ENCODE results near the gene FBXL19.

DNA sequence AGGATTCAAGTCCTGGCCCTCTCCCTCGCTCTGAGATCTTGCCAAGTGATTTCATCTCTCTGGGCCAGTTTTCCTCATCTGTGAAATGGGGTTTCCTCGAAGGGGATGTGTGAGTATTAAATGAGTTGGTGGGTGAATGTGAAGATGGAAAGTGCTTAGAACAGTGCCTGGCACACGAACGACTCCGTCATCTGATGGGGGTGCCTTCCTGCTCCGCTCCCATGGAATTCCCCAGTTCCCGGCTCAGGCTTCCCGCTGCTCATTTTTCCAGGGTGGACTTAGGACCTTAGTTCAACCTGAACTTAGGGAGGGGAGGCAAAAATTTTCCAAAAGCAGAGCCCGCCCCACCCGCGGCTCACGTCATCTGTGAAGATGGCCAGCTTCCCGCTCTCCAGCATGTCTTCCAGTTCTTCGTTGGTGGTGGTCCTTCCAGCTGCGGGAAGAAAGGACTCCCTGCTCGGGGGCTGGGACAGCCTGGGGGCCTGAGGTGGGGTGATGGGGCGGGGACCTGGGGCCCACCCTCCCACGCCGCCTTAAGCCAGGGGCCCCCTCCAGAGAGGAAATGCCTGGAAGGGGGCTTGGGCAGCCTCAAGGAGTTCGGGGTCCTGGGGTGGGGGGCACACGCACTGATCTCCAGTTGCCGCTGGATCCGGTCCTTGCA lies 73.1 kb downstream of the FBXL19 start:
- TF ChIP-seq, protein P1, sequence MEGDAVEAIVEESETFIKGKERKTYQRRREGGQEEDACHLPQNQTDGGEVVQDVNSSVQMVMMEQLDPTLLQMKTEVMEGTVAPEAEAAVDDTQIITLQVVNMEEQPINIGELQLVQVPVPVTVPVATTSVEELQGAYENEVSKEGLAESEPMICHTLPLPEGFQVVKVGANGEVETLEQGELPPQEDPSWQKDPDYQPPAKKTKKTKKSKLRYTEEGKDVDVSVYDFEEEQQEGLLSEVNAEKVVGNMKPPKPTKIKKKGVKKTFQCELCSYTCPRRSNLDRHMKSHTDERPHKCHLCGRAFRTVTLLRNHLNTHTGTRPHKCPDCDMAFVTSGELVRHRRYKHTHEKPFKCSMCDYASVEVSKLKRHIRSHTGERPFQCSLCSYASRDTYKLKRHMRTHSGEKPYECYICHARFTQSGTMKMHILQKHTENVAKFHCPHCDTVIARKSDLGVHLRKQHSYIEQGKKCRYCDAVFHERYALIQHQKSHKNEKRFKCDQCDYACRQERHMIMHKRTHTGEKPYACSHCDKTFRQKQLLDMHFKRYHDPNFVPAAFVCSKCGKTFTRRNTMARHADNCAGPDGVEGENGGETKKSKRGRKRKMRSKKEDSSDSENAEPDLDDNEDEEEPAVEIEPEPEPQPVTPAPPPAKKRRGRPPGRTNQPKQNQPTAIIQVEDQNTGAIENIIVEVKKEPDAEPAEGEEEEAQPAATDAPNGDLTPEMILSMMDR (IDR thresholded peaks at IDR 0.05; ENCODE audit: poor library complexity), result no peak
- TF ChIP-seq EZH2 (IDR thresholded peaks at IDR 0.05; ENCODE audit: borderline replicate concordance), result no peak

All from hepatocyte (in vitro differentiated cells).